Uterus (tissue), 4 donors: Measurements from ENCODE around the gene C1QA. TPM values are rescaled to one million over a fixed set of nuclear protein-coding genes. Genes with fewer than 3 reads are reported as not detected.
"Not testable (repeated sequence)": the region's sequence is repeated elsewhere in the genome, so short reads cannot be mapped to it uniquely, and the experiment has no call there.

ENCODE experiments used
- DNase-seq, 2 donors: peaks; one replicate each; pipeline ENCODE4 v3.0.0-alpha.2; 2019 to 2020
- H3K27ac ChIP-seq, 2 donors: fragments of 200-600 bp; sonication (generic); 1 replicate in 1 of 2; 2 replicates in 1 of 2; pipeline ENCODE4 v1.5.1; 2016 to 2018
- H3K27me3 ChIP-seq, 2 donors: fragments of 200-600 bp; sonication (generic); one replicate each; pipeline ENCODE4 v1.5.1; 2018 to 2019; ENCODE audit warnings: control low read depth in 1 of 2
- H3K36me3 ChIP-seq, 2 donors: fragments of 200-600 bp; sonication (generic); one replicate each; pipeline ENCODE4 v1.5.1; 2019; ENCODE audit warnings: control low read depth in 1 of 2
- H3K4me1 ChIP-seq, 2 donors: fragments of 200-600 bp; sonication (generic); one replicate each; pipeline ENCODE4 v1.5.1; 2018 to 2019; ENCODE audit warnings: control low read depth in 1 of 2
- H3K4me3 ChIP-seq, 2 donors: fragments of 200-600 bp; sonication (generic); 1 replicate in 1 of 2; 2 replicates in 1 of 2; pipeline ENCODE4 v1.5.1; 2018 to 2019; ENCODE audit warnings: mild to moderate bottlenecking in 1 of 2
- H3K9me3 ChIP-seq, 2 donors: fragments of 200-600 bp; sonication (generic); one replicate each; pipeline ENCODE4 v1.5.1; 2019; ENCODE audit warnings: control low read depth in 1 of 2
- CTCF ChIP-seq, 4 experiments: fragments of 200-600 bp in 2 of 4; fragments of 450-650 bp in 2 of 4; sonication (generic) in 2 of 4; IDR thresholded peaks; one replicate each; pipeline ENCODE4 v1.5.1; 2016 to 2019; ENCODE audit warnings: antibody characterized with exemption in 4 of 4, mild to moderate bottlenecking in 2 of 4, moderate library complexity in 1 of 4
- POLR2A ChIP-seq, 2 donors: fragments of 450-650 bp; IDR thresholded peaks; one replicate each; pipeline ENCODE4 v1.6.1; 2016; ENCODE audit warnings: antibody characterized with exemption in 2 of 2, mild to moderate bottlenecking in 1 of 2, moderate library complexity in 1 of 2
- intact Hi-C: fragments of 100-400 bp; cut with DNase I; formaldehyde crosslinking; loops from one replicate; pipeline ENCODE4 v1.15.1; 2023; ENCODE audit warnings: low total_unique reads
- total RNA-seq, 4 donors: library from RNA; depleted of rRNA in 3 of 4; stranded (reverse); fragments of >200 nt in 3 of 4; gene quantifications; one replicate each; pipeline versions ENCODE4 v1.1.0 to v1.2.4, GENCODE V29; 2014 to 2023
- donor health status: DM: yes; HTN: yes; CAD: no.

Gene C1QA
- total RNA-seq, 4 donors from 2014 or later = 33.1 to 114 (median 40.0) TPM

- no peaks in the 10 kb centered on the region for H3K4me1 ChIP-seq
- intact Hi-C loops = no loop called here
These were observed 38.0 kb downstream of the C1QA start for GRCh38 chr1:22674410-22674749.

GRCh38 chr1:22676151-22676550 is 39.7 kb downstream of the C1QA start:
- intact Hi-C loops, DNase-seq, H3K4me3 ChIP-seq, H3K4me1 ChIP-seq, H3K27ac ChIP-seq, H3K9me3 ChIP-seq, H3K27me3 ChIP-seq, H3K36me3 ChIP-seq: not testable (repeated sequence)

More at GRCh38 chr1:22674410-22674749, 38.0 kb downstream of the C1QA start:
- no peaks in the 10 kb centered on the region for H3K27me3 ChIP-seq
- no peaks in the 10 kb centered on the region for H3K9me3 ChIP-seq
- H3K4me3 ChIP-seq = no peak overlapping the region
- H3K27ac ChIP-seq = no peak overlapping the region
- TF ChIP-seq CTCF (IDR thresholded peaks at IDR 0.05) (no peak), POLR2A (IDR thresholded peaks at IDR 0.05) (no peak)
- DNase-seq = no peak
- H3K36me3 ChIP-seq = no peaks in the 10 kb centered on the region

GRCh38 chr1:22676916-22677583 is 40.6 kb downstream of the C1QA start:
- Histone ChIP-seq H3K9me3 (no peaks in the 10 kb centered on the region), H3K27me3 (no peaks in the 10 kb centered on the region), H3K36me3 (no peaks in the 10 kb centered on the region), H3K4me1 (no peaks in the 10 kb centered on the region), H3K27ac (no peak overlapping the region), H3K4me3 (no peak overlapping the region)
- DNase-seq = no peak
- TF ChIP-seq CTCF (IDR thresholded peaks at IDR 0.05) = no peak
- intact Hi-C loops = no loop called here

- Histone ChIP-seq H3K27me3 (no peaks in the 10 kb centered on the region), H3K27ac (no peak overlapping the region), H3K4me1 (no peaks in the 10 kb centered on the region), H3K9me3 (no peaks in the 10 kb centered on the region), H3K4me3 (no peak overlapping the region), H3K36me3 (no peaks in the 10 kb centered on the region)
- no peak for DNase-seq
- intact Hi-C loops = no loop called here
- no peak for TF ChIP-seq POLR2A (IDR thresholded peaks at IDR 0.05)
- TF ChIP-seq CTCF (IDR thresholded peaks at IDR 0.05) = no peak
These were observed 41.8 kb downstream of the C1QA start for GRCh38 chr1:22677931-22678896.

- TF ChIP-seq CTCF (IDR thresholded peaks at IDR 0.05) (no peak), POLR2A (IDR thresholded peaks at IDR 0.05) (no peak)
- no peak overlapping the region for H3K27ac ChIP-seq
- H3K9me3 ChIP-seq = no peaks in the 10 kb centered on the region
- intact Hi-C loops = no loop called here
- H3K36me3 ChIP-seq = no peaks in the 10 kb centered on the region
- H3K4me3 ChIP-seq = no peak overlapping the region
- DNase-seq = no peak
- no peaks in the 10 kb centered on the region for H3K4me1 ChIP-seq
- no peaks in the 10 kb centered on the region for H3K27me3 ChIP-seq
These were observed 44.3 kb downstream of the C1QA start for GRCh38 chr1:22680726-22681125.
